Activated CD8-positive, alpha-beta T cell treated with anti-CD3 and anti-CD28 coated beads, Interleukin-2, amount 10 ng/mL, durations not matched to agents 7 days and 5 days (primary cell): Measurements from ENCODE around the gene PSRC1. TPM values are rescaled to one million over a fixed set of nuclear protein-coding genes. Genes with fewer than 3 reads are reported as not detected.
A peak's percentile ranks its signal among the peaks of the same experiment; 100 is the strongest.

Source experiments
- ATAC-seq: fragments of 150-1000 bp; cut with Tn5 transposase; one replicate; pipeline ENCODE4 v1.10.0; 2021; ENCODE audit warnings: moderate library complexity
- CTCF ChIA-PET: fragments of 350-600 bp; sonication (Branson Sonifier 250); formaldehyde crosslinking; loops from one replicate; lab custom pipeline; 2021; ENCODE audit warnings: antibody characterized with exemption; lab: Charles Lee
- POLR2A ChIA-PET: fragments of 350-600 bp; sonication (Branson Sonifier 250); formaldehyde crosslinking; loops from one replicate; lab custom pipeline; 2021; ENCODE audit warnings: antibody characterized with exemption; lab: Charles Lee
- DNase-seq: peaks from one replicate; pipeline ENCODE4 v3.0.0-alpha.2; 2020
- H3K27ac Mint-ChIP-seq: one replicate; pipeline ENCODE4 v1.8.0; 2021; ENCODE audit warnings: mild to moderate bottlenecking, mixed read lengths
- H3K27me3 Mint-ChIP-seq: one replicate; pipeline ENCODE4 v1.8.0; 2021; ENCODE audit warnings: low read depth, mixed read lengths
- H3K36me3 Mint-ChIP-seq: one replicate; pipeline ENCODE4 v1.8.0; 2021; ENCODE audit warnings: low read depth, mixed read lengths
- H3K4me1 Mint-ChIP-seq: one replicate; pipeline ENCODE4 v1.8.0; 2021; ENCODE audit warnings: low read depth, mixed read lengths
- H3K4me3 Mint-ChIP-seq: one replicate; pipeline ENCODE4 v1.8.0; 2021; ENCODE audit warnings: mild to moderate bottlenecking, mixed read lengths
- H3K9me3 Mint-ChIP-seq: one replicate; pipeline ENCODE4 v1.8.0; 2022; ENCODE audit warnings: mixed read lengths; ENCODE audit not compliant: insufficient read depth
- total RNA-seq, 2 experiments: library from RNA; stranded (reverse); gene quantifications; one replicate each; pipeline ENCODE4 v1.2.3, GENCODE V29; 2021

The PSRC1 gene
- total RNA-seq, 2 experiments from 2014 or later = 38.2 to 40.7 TPM

- no peak for DNase-seq
- Mint-ChIP-seq H3K4me1 (peaks cover 17% of the 10 kb centered on the region), H3K27ac (no peak overlapping the region), H3K27me3 (no peaks in the 10 kb centered on the region), H3K4me3 (no peak overlapping the region), H3K9me3 (no peaks in the 10 kb centered on the region), H3K36me3 (no peaks in the 10 kb centered on the region)
- CTCF ChIA-PET = interaction anchor here (0.7 kb wide), 1 partner anchor 69 kb away, joined by 3 read pairs; no protein-coding TSS in a partner anchor
- POLR2A ChIA-PET = no interaction called here
- ATAC-seq = no peak
These were observed 12.8 kb downstream of the PSRC1 start for GRCh38 chr1:109269981-109270622.

- POLR2A ChIA-PET = no interaction called here
- CTCF ChIA-PET = interaction anchor here (0.7 to 1.7 kb wide), 3 partner anchors 68 to 263 kb away, joined by 3 to 4 read pairs (median 3); no protein-coding TSS in a partner anchor
- H3K9me3 Mint-ChIP-seq = no peaks in the 10 kb centered on the region
- DNase-seq (no peak), ATAC-seq (no peak)
- H3K4me3 Mint-ChIP-seq = no peak overlapping the region
- no peak overlapping the region for H3K27ac Mint-ChIP-seq
- H3K36me3 Mint-ChIP-seq = no peaks in the 10 kb centered on the region
- no peaks in the 10 kb centered on the region for H3K27me3 Mint-ChIP-seq
- peaks cover 10% of the 10 kb centered on the region for H3K4me1 Mint-ChIP-seq
These were observed 13.5 kb downstream of the PSRC1 start for GRCh38 chr1:109269212-109269980.

GRCh38 chr1:109268431-109269211 is 14.3 kb downstream of the PSRC1 start:
- Mint-ChIP-seq H3K4me1 (peaks cover 3% of the 10 kb centered on the region), H3K36me3 (no peaks in the 10 kb centered on the region), H3K4me3 (no peak overlapping the region), H3K9me3 (no peaks in the 10 kb centered on the region), H3K27ac (no peak overlapping the region), H3K27me3 (no peaks in the 10 kb centered on the region)
- ChIA-PET CTCF (interaction anchor here (0.9 to 1.7 kb wide), 3 partner anchors 8 to 264 kb away, joined by 3 to 7 read pairs (median 4); no protein-coding TSS in a partner anchor), POLR2A (no interaction called here)
- ATAC-seq (no peak), DNase-seq (no peak)

- Mint-ChIP-seq H3K27ac (no peak overlapping the region), H3K4me3 (no peak overlapping the region), H3K4me1 (peaks cover 4% of the 10 kb centered on the region), H3K27me3 (no peaks in the 10 kb centered on the region), H3K9me3 (no peaks in the 10 kb centered on the region), H3K36me3 (no peaks in the 10 kb centered on the region)
- ATAC-seq = no peak
- DNase-seq = no peak
- POLR2A ChIA-PET = no interaction called here
- CTCF ChIA-PET = interaction anchor here (1.5 to 1.7 kb wide), 2 partner anchors 9 to 132 kb away, joined by 4 to 7 read pairs; no protein-coding TSS in a partner anchor
These were observed 15.1 kb downstream of the PSRC1 start for GRCh38 chr1:109267743-109268300.

- POLR2A ChIA-PET = no interaction called here
- no peak for ATAC-seq
- Mint-ChIP-seq H3K9me3 (no peaks in the 10 kb centered on the region), H3K36me3 (no peaks in the 10 kb centered on the region), H3K27me3 (no peaks in the 10 kb centered on the region), H3K4me1 (peaks cover 4% of the 10 kb centered on the region), H3K4me3 (no peak overlapping the region), H3K27ac (no peak overlapping the region)
- CTCF ChIA-PET = interaction anchor here (0.7 kb wide), 1 partner anchor 142 kb away, joined by 3 read pairs; no protein-coding TSS in a partner anchor
- DNase-seq = no peak
These were observed 16.0 kb downstream of the PSRC1 start for GRCh38 chr1:109266965-109267364.

- POLR2A ChIA-PET = no interaction called here
- no peaks in the 10 kb centered on the region for H3K27me3 Mint-ChIP-seq
- CTCF ChIA-PET = interaction anchor here (1.5 to 4.3 kb wide), 4 partner anchors 11 to 267 kb away, joined by 6 to 51 read pairs (median 8); partner anchors contain the start of genes PSRC1 and SORT1
- no peak overlapping the region for H3K27ac Mint-ChIP-seq
- no peaks in the 10 kb centered on the region for H3K36me3 Mint-ChIP-seq
- ATAC-seq (no peak), DNase-seq (no peak)
- H3K4me1 Mint-ChIP-seq = peaks cover 4% of the 10 kb centered on the region
- no peaks in the 10 kb centered on the region for H3K9me3 Mint-ChIP-seq
- no peak overlapping the region for H3K4me3 Mint-ChIP-seq
These were observed 17.1 kb downstream of the PSRC1 start for GRCh38 chr1:109265741-109266330.

GRCh38 chr1:109265016-109265415 is 17.9 kb downstream of the PSRC1 start:
- DNase-seq (no peak), ATAC-seq (no peak)
- CTCF ChIA-PET = interaction anchor here (1.1 to 4.3 kb wide), 7 partner anchors 12 to 267 kb away, joined by 3 to 51 read pairs (median 7); partner anchors contain the start of genes PSRC1 and SORT1
- H3K4me1 Mint-ChIP-seq = peaks cover 4% of the 10 kb centered on the region
- H3K4me3 Mint-ChIP-seq = no peak overlapping the region
- H3K36me3 Mint-ChIP-seq = no peaks in the 10 kb centered on the region
- POLR2A ChIA-PET = no interaction called here
- H3K9me3 Mint-ChIP-seq = no peaks in the 10 kb centered on the region
- no peak overlapping the region for H3K27ac Mint-ChIP-seq
- no peaks in the 10 kb centered on the region for H3K27me3 Mint-ChIP-seq

- POLR2A ChIA-PET = no interaction called here
- CTCF ChIA-PET = interaction anchor here (0.5 to 4.3 kb wide), 13 partner anchors 13 to 268 kb away, joined by 3 to 51 read pairs (median 4); partner anchors contain the start of genes PSRC1 and SORT1
- H3K27me3 Mint-ChIP-seq = no peaks in the 10 kb centered on the region
- H3K9me3 Mint-ChIP-seq = no peaks in the 10 kb centered on the region
- H3K27ac Mint-ChIP-seq = no peak overlapping the region
- ATAC-seq = no peak
- no peak overlapping the region for H3K4me3 Mint-ChIP-seq
- no peak for DNase-seq
- H3K4me1 Mint-ChIP-seq = peaks cover 4% of the 10 kb centered on the region
- no peaks in the 10 kb centered on the region for H3K36me3 Mint-ChIP-seq
These were observed 18.6 kb downstream of the PSRC1 start for GRCh38 chr1:109264379-109264755.

- no peaks in the 10 kb centered on the region for H3K27me3 Mint-ChIP-seq
- POLR2A ChIA-PET = no interaction called here
- CTCF ChIA-PET = interaction anchor here (0.5 to 4.3 kb wide), 14 partner anchors 13 to 269 kb away, joined by 3 to 51 read pairs (median 4); partner anchors contain the start of genes PSRC1 and SORT1
- peaks cover 4% of the 10 kb centered on the region for H3K4me1 Mint-ChIP-seq
- H3K27ac Mint-ChIP-seq = peak overlapping the region; percentile 39
- no peaks in the 10 kb centered on the region for H3K9me3 Mint-ChIP-seq
- H3K36me3 Mint-ChIP-seq = no peaks in the 10 kb centered on the region
- no peak overlapping the region for H3K4me3 Mint-ChIP-seq
- peak; percentile 86 for DNase-seq
- peak; percentile 93 for ATAC-seq
These were observed 19.2 kb downstream of the PSRC1 start for GRCh38 chr1:109263597-109264378.

GRCh38 chr1:109263234-109263596 is 19.7 kb downstream of the PSRC1 start:
- Mint-ChIP-seq H3K27me3 (no peaks in the 10 kb centered on the region), H3K27ac (peak overlapping the region; percentile 39)

More at GRCh38 chr1:109263234-109263596, 19.7 kb downstream of the PSRC1 start:
- Mint-ChIP-seq H3K4me1 (peaks cover 4% of the 10 kb centered on the region), H3K9me3 (no peaks in the 10 kb centered on the region), H3K36me3 (no peaks in the 10 kb centered on the region), H3K4me3 (no peak overlapping the region)
- DNase-seq = no peak
- POLR2A ChIA-PET = interaction anchor here (0.6 kb wide), 1 partner anchor 59 kb away, joined by 5 read pairs; no protein-coding TSS in a partner anchor
- CTCF ChIA-PET = interaction anchor here (1.0 to 4.3 kb wide), 5 partner anchors 14 to 269 kb away, joined by 6 to 51 read pairs (median 7); partner anchors contain the start of genes PSRC1 and SORT1
- peak; percentile 25 for ATAC-seq
